ENCODE measurements around the gene MRGPRX3. TPM values are rescaled to one million over a fixed set of nuclear protein-coding genes. Genes with fewer than 3 reads are reported as not detected.

Gene MRGPRX3
- total and polyA plus RNA-seq, 2 of the 4 experiments (the other 2 are of a cell fraction), result not detected

GRCh38 chr11:18145837-18146236 lies 13.5 kb downstream of the MRGPRX3 start:
- H3K27me3 ChIP-seq (ENCODE audit: control insufficient read depth, insufficient read depth, low read length), result no peaks in the 10 kb centered on the region
- H3K36me3 ChIP-seq (ENCODE audit: control insufficient read depth, insufficient read depth, low read length), result no peaks in the 10 kb centered on the region
- ChIA-PET CTCF (no interaction called here), POLR2A (ENCODE audit: unreplicated experiment) (no interaction called here)
- H2AK5ac ChIP-seq (ENCODE audit: low read depth, low read length), result no peak overlapping the region
- DNase-seq (no peak), ATAC-seq (ENCODE audit: low read depth) (no peak)
- no peak overlapping the region for H2BK15ac ChIP-seq (ENCODE audit: low read depth, low read length)
- no peak overlapping the region for H3K4me2 ChIP-seq (ENCODE audit: low read depth, low read length)
- intact Hi-C loops (cut with micrococcal nuclease) (loop anchor here (2.0 kb wide), 1 partner anchor 153 kb away; no protein-coding TSS in a partner anchor), in situ Hi-C loops (cut with MboI; ENCODE audit: low sequenced_read_pairs) (no loop called here), dilution Hi-C loops (cut with HindIII; ENCODE audit: low sequenced_read_pairs, unreplicated experiment) (no loop called here)
- H4K20me1 ChIP-seq (ENCODE audit: insufficient read depth, low read length), result no peaks in the 10 kb centered on the region
- no peaks in the 10 kb centered on the region for H3K4me1 ChIP-seq (ENCODE audit: control insufficient read depth, insufficient read depth, low read length)
- H3K9ac ChIP-seq (ENCODE audit: low read depth, low read length), result no peak overlapping the region
- H2BK20ac ChIP-seq (ENCODE audit: low read depth, low read length), result no peak overlapping the region
- H4K5ac ChIP-seq (ENCODE audit: low read depth, low read length), result no peak overlapping the region
- no peak overlapping the region for H2AFZ ChIP-seq (replicated peaks; ENCODE audit: low read length, poor library complexity)
- H3K18ac ChIP-seq (ENCODE audit: low read depth, low read length), result no peak overlapping the region
- H3K27ac ChIP-seq (ENCODE audit: insufficient read depth, low read length), result no peak overlapping the region
- H3K23ac ChIP-seq (ENCODE audit: low read depth, low read length), result no peak overlapping the region
- H3K56ac ChIP-seq (ENCODE audit: extremely low read depth, insufficient read depth, low read length), result no peak overlapping the region
- H3K14ac ChIP-seq (replicated peaks; ENCODE audit: low read depth, low read length), result no peak overlapping the region
- H4K91ac ChIP-seq (ENCODE audit: insufficient read depth, low read depth, low read length), result no peak overlapping the region
- no peaks in the 10 kb centered on the region for H3K79me1 ChIP-seq (ENCODE audit: low read depth in 1 of 2, low read length in 2 of 2)
- TF ChIP-seq RAD21 (IDR thresholded peaks at IDR 0.05; ENCODE audit: low read length) (no peak), CTCF (conservative IDR thresholded peaks at IDR 0.05; ENCODE audit: low read depth, low read length) (no peak), USF2 (IDR thresholded peaks at IDR 0.05; ENCODE audit: low read depth, low read length) (no peak), SMC3 (IDR thresholded peaks at IDR 0.05; ENCODE audit: low read depth, low read length) (no peak)
- H3K4me3 ChIP-seq (ENCODE audit: insufficient read depth, low read depth, low read length), result no peak overlapping the region
- no peak overlapping the region for H4K8ac ChIP-seq (ENCODE audit: low read depth in 2 of 2, low read length in 2 of 2)
- no peaks in the 10 kb centered on the region for H3K9me3 ChIP-seq (ENCODE audit: control insufficient read depth, insufficient read depth, low read length)
- H2AK9ac ChIP-seq (replicated peaks; ENCODE audit: low read depth, low read length, poor library complexity), result no peak overlapping the region
- H3K4ac ChIP-seq (ENCODE audit: low read depth, low read length), result no peak overlapping the region
- BruUV-seq (replicated peaks), result no TSS peak
- WGBS, 2 experiments (ENCODE audit: extremely low coverage in 2 of 2, insufficient read length in 1 of 2), result 19% methylated on average over 3 of the region's 3 CpGs; no CpG with 5 or more reads in 1 of the 2 experiments
- no peak overlapping the region for H2BK5ac ChIP-seq (ENCODE audit: low read depth, low read length, poor library complexity, severe bottlenecking)
- no peak overlapping the region for H2BK120ac ChIP-seq (ENCODE audit: low read depth, low read length)
- no peaks in the 10 kb centered on the region for H3K9me1 ChIP-seq (ENCODE audit: insufficient read depth, low read length)

Measured in IMR-90 (cell line).